ENCODE results near the gene GPR17.

Gene GPR17

GRCh38 chr2:127631997-127632581 lies 13.9 kb upstream of the GPR17 start:
- Histone ChIP-seq H4K20me1 (ENCODE audit: insufficient read depth, low read length) (no peaks in the 10 kb centered on the region), H3K9me3 (ENCODE audit: insufficient read depth, low read length) (no peaks in the 10 kb centered on the region), H3K27ac (ENCODE audit: low read length) (no peak overlapping the region), H3K36me3 (replicated peaks; ENCODE audit: low read depth, low read length) (no peaks in the 10 kb centered on the region), H3K4me2 (ENCODE audit: low read length) (no peak overlapping the region), H3K4me1 (ENCODE audit: low read length) (peaks cover 15% of the 10 kb centered on the region), H3K79me2 (ENCODE audit: low read length) (no peaks in the 10 kb centered on the region), H2AFZ (ENCODE audit: low read depth, low read length) (peak overlapping the region; percentile 57; the same call in 1 of the 2 replicates), H3K27me3 (ENCODE audit: low read depth, low read length) (no peaks in the 10 kb centered on the region), H3K4me3 (ENCODE audit: low read length) (no peak overlapping the region), H3K9ac (ENCODE audit: low read length) (no peak overlapping the region)
- TF ChIP-seq CTCF (IDR thresholded peaks at IDR 0.05; ENCODE audit: low read depth, low read length) (no peak), EZH2phosphoT487 (IDR thresholded peaks at IDR 0.05; ENCODE audit: low read depth) (no peak)

- no peak for TF ChIP-seq CTCF (IDR thresholded peaks at IDR 0.05; ENCODE audit: low read depth, low read length)
- TF ChIP-seq EZH2phosphoT487 (IDR thresholded peaks at IDR 0.05; ENCODE audit: low read depth), result no peak
- no peak overlapping the region; the same call in 1 of the 2 replicates for H3K9ac ChIP-seq (ENCODE audit: low read length)
Observed at GRCh38 chr2:127632592-127633489, 13.1 kb upstream of the GPR17 start.

GRCh38 chr2:127633556-127634065 lies 12.3 kb upstream of the GPR17 start:
- Histone ChIP-seq H3K36me3 (replicated peaks; ENCODE audit: low read depth, low read length) (no peaks in the 10 kb centered on the region), H3K4me1 (ENCODE audit: low read length) (peaks cover 24% of the 10 kb centered on the region), H3K9me3 (ENCODE audit: insufficient read depth, low read length) (no peaks in the 10 kb centered on the region), H3K27ac (ENCODE audit: low read length) (no peak overlapping the region), H3K4me2 (ENCODE audit: low read length) (peak overlapping the region; percentile 33; the same call in 1 of the 2 replicates), H3K27me3 (ENCODE audit: low read depth, low read length) (no peaks in the 10 kb centered on the region), H4K20me1 (ENCODE audit: insufficient read depth, low read length) (no peaks in the 10 kb centered on the region), H3K79me2 (ENCODE audit: low read length) (no peaks in the 10 kb centered on the region), H3K4me3 (ENCODE audit: low read length) (no peak overlapping the region), H2AFZ (ENCODE audit: low read depth, low read length) (peak overlapping the region; percentile 57; the same call in 1 of the 2 replicates), H3K9ac (ENCODE audit: low read length) (no peak overlapping the region)
- TF ChIP-seq EZH2phosphoT487 (IDR thresholded peaks at IDR 0.05; ENCODE audit: low read depth) (no peak), CTCF (IDR thresholded peaks at IDR 0.05; ENCODE audit: low read depth, low read length) (no peak)

More at GRCh38 chr2:127632592-127633489, 13.1 kb upstream of the GPR17 start:
- no peaks in the 10 kb centered on the region for H3K27me3 ChIP-seq (ENCODE audit: low read depth, low read length)
- H3K9me3 ChIP-seq (ENCODE audit: insufficient read depth, low read length), result no peaks in the 10 kb centered on the region
- H2AFZ ChIP-seq (ENCODE audit: low read depth, low read length), result peak overlapping the region; percentile 57
- no peaks in the 10 kb centered on the region for H3K36me3 ChIP-seq (replicated peaks; ENCODE audit: low read depth, low read length)
- peak overlapping the region; percentile 33 for H3K4me2 ChIP-seq (ENCODE audit: low read length)
- no peaks in the 10 kb centered on the region for H4K20me1 ChIP-seq (ENCODE audit: insufficient read depth, low read length)
- no peak overlapping the region for H3K27ac ChIP-seq (ENCODE audit: low read length)
- peaks cover 22% of the 10 kb centered on the region for H3K4me1 ChIP-seq (ENCODE audit: low read length)
- no peaks in the 10 kb centered on the region for H3K79me2 ChIP-seq (ENCODE audit: low read length)
- H3K4me3 ChIP-seq (ENCODE audit: low read length), result no peak overlapping the region

- Histone ChIP-seq H2AFZ (ENCODE audit: low read depth, low read length) (no peak overlapping the region), H3K36me3 (replicated peaks; ENCODE audit: low read depth, low read length) (no peaks in the 10 kb centered on the region), H3K27ac (ENCODE audit: low read length) (no peak overlapping the region)
Observed at GRCh38 chr2:127634066-127634617, 11.8 kb upstream of the GPR17 start.

More at GRCh38 chr2:127634066-127634617, 11.8 kb upstream of the GPR17 start:
- Histone ChIP-seq H3K79me2 (ENCODE audit: low read length) (no peaks in the 10 kb centered on the region), H3K9ac (ENCODE audit: low read length) (no peak overlapping the region), H3K4me3 (ENCODE audit: low read length) (no peak overlapping the region), H3K27me3 (ENCODE audit: low read depth, low read length) (no peaks in the 10 kb centered on the region), H3K4me2 (ENCODE audit: low read length) (no peak overlapping the region), H3K9me3 (ENCODE audit: insufficient read depth, low read length) (no peaks in the 10 kb centered on the region), H3K4me1 (ENCODE audit: low read length) (peaks cover 24% of the 10 kb centered on the region), H4K20me1 (ENCODE audit: insufficient read depth, low read length) (no peaks in the 10 kb centered on the region)
- no peak for TF ChIP-seq CTCF (IDR thresholded peaks at IDR 0.05; ENCODE audit: low read depth, low read length)
- TF ChIP-seq EZH2phosphoT487 (IDR thresholded peaks at IDR 0.05; ENCODE audit: low read depth), result no peak

Measured in OCI-LY3 (cell line).